COLO668 (cell line): Measurements from ENCODE around the gene UQCC5.

Experiments
- DNase-seq: peaks from one replicate; lab custom pipeline; 2025; ENCODE audit not compliant: unreplicated experiment; lab: John Stamatoyannopoulos, UW

The UQCC5 gene

GRCh38 chr3:52558436-52558835, 22.0 kb downstream of the UQCC5 start:
- no peak for DNase-seq

GRCh38 chr3:52561028-52561747, 24.8 kb downstream of the UQCC5 start:
- DNase-seq: no peak

GRCh38 chr3:52563984-52564383, 27.6 kb downstream of the UQCC5 start:
- no peak for DNase-seq

- DNase-seq: no peak
These were observed 31.7 kb downstream of the UQCC5 start for GRCh38 chr3:52568069-52568468.

- no peak for DNase-seq
These were observed 33.7 kb downstream of the UQCC5 start for GRCh38 chr3:52570076-52570475.

- DNase-seq: no peak
These were observed 35.8 kb downstream of the UQCC5 start for GRCh38 chr3:52572221-52572620.

GRCh38 chr3:52574056-52574965, 37.9 kb downstream of the UQCC5 start:
- DNase-seq: no peak
